Measurements from ENCODE around the gene LDLRAD4.

GRCh38 chr18:13549880-13550232, 331.3 kb downstream of the LDLRAD4 start:
- no peak for TF ChIP-seq POLR2A (IDR thresholded peaks at IDR 0.05; ENCODE audit: low read depth)
- TF ChIP-seq CTCF (IDR thresholded peaks at IDR 0.05), result no peak
- TF ChIP-seq EP300 (IDR thresholded peaks at IDR 0.05), result no peak
- no peak for TF ChIP-seq POLR2AphosphoS5 (IDR thresholded peaks at IDR 0.05)
